ENCODE results near the gene SMOC1. TPM values are rescaled to one million over a fixed set of nuclear protein-coding genes. Genes with fewer than 3 reads are reported as not detected.

The SMOC1 gene
- total and polyA plus RNA-seq, 9 of the 15 experiments (the other 6 are each of a cell fraction or from before 2014, with no cell fraction given), result 0.04 TPM; not detected in 8

GRCh38 chr14:70011708-70012107 lies 132.5 kb downstream of the SMOC1 start:
- no peaks in the 10 kb centered on the region for H3K36me3 ChIP-seq (ENCODE audit: control insufficient read depth, insufficient read depth, low read length)
- POLR2A ChIA-PET, result interaction anchor here (0.6 kb wide), 1 partner anchor 175 kb away, joined by 3 read pairs; no protein-coding TSS in a partner anchor
- TF ChIP-seq SMARCC2 (IDR thresholded peaks at IDR 0.05; ENCODE audit: low read depth) (no peak), GABPA (tag; conservative IDR thresholded peaks at IDR 0.05; ENCODE audit: low read depth) (no peak), FOSL1 (tag; conservative IDR thresholded peaks at IDR 0.05) (no peak), ZKSCAN1 (IDR thresholded peaks at IDR 0.05; ENCODE audit: low read depth, low read length) (no peak), CHD7 (IDR thresholded peaks at IDR 0.05; ENCODE audit: low read depth, low read length) (no peak), ATF3 (IDR thresholded peaks at IDR 0.05) (no peak), ATF3 (CRISPR knock-in tag; conservative IDR thresholded peaks at IDR 0.05) (no peak), TAF15 (IDR thresholded peaks at IDR 0.05; ENCODE audit: low read depth, low read length) (no peak), PML (IDR thresholded peaks at IDR 0.05; ENCODE audit: low read length) (no peak), ZSCAN29 (IDR thresholded peaks at IDR 0.05) (no peak), ZNF77 (CRISPR knock-in tag; IDR thresholded peaks at IDR 0.05) (no peak), ZKSCAN8 (CRISPR knock-in tag; IDR thresholded peaks at IDR 0.05) (no peak)

More at GRCh38 chr14:70011708-70012107, 132.5 kb downstream of the SMOC1 start:
- no peak overlapping the region for H3K27ac ChIP-seq (ENCODE audit: extremely low read depth, low read depth, low read length)
- H3K79me2 ChIP-seq (ENCODE audit: control insufficient read depth, insufficient read depth, low read length), result no peaks in the 10 kb centered on the region
- H3K4me1 ChIP-seq (replicated peaks in 1 of 2; ENCODE audit: control insufficient read depth in 2 of 2, insufficient read depth in 2 of 2, low read length in 2 of 2), result no peaks in the 10 kb centered on the region
- no peaks in the 10 kb centered on the region for H4K20me1 ChIP-seq (replicated peaks; ENCODE audit: control insufficient read depth, insufficient read depth, low read length)
- no peaks in the 10 kb centered on the region for H3K9me3 ChIP-seq (replicated peaks; ENCODE audit: control insufficient read depth, insufficient read depth, low read depth, low read length)
- H2AFZ ChIP-seq (ENCODE audit: low read depth, low read length), result no peak overlapping the region
- in situ Hi-C loops (cut with MboI) (no loop called here), intact Hi-C loops (cut with micrococcal nuclease) (loop anchor here (5.0 kb wide), 1 partner anchor 279 kb away; no protein-coding TSS in a partner anchor)
- FAIRE-seq, result no peak
- ATAC-seq, result no peak
- no peak overlapping the region for H3K4me3 ChIP-seq
- 0% methylated on average over 7 of the region's 7 CpGs for whole genome bisulfite sequencing (ENCODE audit: insufficient coverage, low coverage, missing lambda C conversion rate)
- DNase-seq (ENCODE audit: extremely low read depth in 1 of 4, low spot score in 3 of 4), result no peak
- no peak overlapping the region for H3K9ac ChIP-seq (ENCODE audit: insufficient read depth in 1 of 2, low read depth in 2 of 2, low read length in 2 of 2)
- BruUV-seq (replicated peaks), result no TSS peak
- H3K4me2 ChIP-seq (ENCODE audit: insufficient read depth, low read length), result no peak overlapping the region
- H3K9me1 ChIP-seq (ENCODE audit: control insufficient read depth, insufficient read depth, low read length), result no peaks in the 10 kb centered on the region
- peaks cover 0 to 6% of the 10 kb centered on the region in 2 experiments; a peak in 1 of 5 replicates for H3K27me3 ChIP-seq (ENCODE audit: control insufficient read depth in 2 of 2, insufficient read depth in 2 of 2, low read length in 2 of 2)
- CTCF ChIA-PET (ENCODE audit: low intra/inter-chr PET ratio), result no interaction called here
